K562 (cell line): ENCODE measurements around the gene IL4I1.
A peak's percentile ranks its signal among the peaks of the same experiment; 100 is the strongest.

Experiments
- ATF1 ChIP-seq, 2 experiments: fragments of 450-650 bp in 1 of 2; IDR thresholded peaks; 2 replicates each; pipeline ENCODE4 v1.6.1; 2016; ENCODE audit warnings: missing compliant biosample characterization in 1 of 2, missing genetic modification characterization in 1 of 2
- ATF3 ChIP-seq, 2 experiments: fragments of 450-650 bp in 1 of 2; sonication (generic) in 1 of 2; formaldehyde crosslinking in 1 of 2; IDR thresholded peaks in 1 of 2; conservative IDR thresholded peaks in 1 of 2; 2 replicates each; pipeline versions ENCODE4 v1.6.1 to v1.8.1; 2016 to 2023; ENCODE audit warnings: mild to moderate bottlenecking in 2 of 2, moderate library complexity in 2 of 2, inconsistent platforms in 1 of 2, missing genetic modification reagents in 1 of 2
- CTCF ChIP-seq, 3 experiments: IDR thresholded peaks in 2 of 3; conservative IDR thresholded peaks in 1 of 3; 2 replicates each; pipeline ENCODE4 v1.5.1; 2011 to 2012; ENCODE audit warnings: low read length in 3 of 3, mild to moderate bottlenecking in 3 of 3, control low read depth in 2 of 3, improper control_type of control experiment in 1 of 3, inconsistent platforms in 1 of 3, low read depth in 1 of 3, mixed read lengths in 1 of 3, moderate library complexity in 1 of 3; ENCODE audit not compliant: insufficient read depth in 2 of 3
- ELK1 ChIP-seq: sonication (generic); formaldehyde crosslinking; IDR thresholded peaks from 2 replicates; pipeline ENCODE4 v1.8.1; 2022; ENCODE audit warnings: missing genetic modification reagents
- GTF2F1 ChIP-seq: IDR thresholded peaks from 2 replicates; pipeline ENCODE4 v1.6.1; 2011; ENCODE audit warnings: low read depth, low read length, improper control_type of control experiment
- KDM1A ChIP-seq, 2 experiments: fragments of 450-650 bp; IDR thresholded peaks; 2 replicates each; pipeline ENCODE4 v1.6.1; 2016; ENCODE audit warnings: mild to moderate bottlenecking in 2 of 2
- MED1 ChIP-seq: sonication (generic); formaldehyde crosslinking; IDR thresholded peaks from 2 replicates; pipeline ENCODE4 v1.8.1; 2023; ENCODE audit warnings: missing genetic modification reagents, borderline replicate concordance
- MTA2 ChIP-seq: fragments of 450-650 bp; IDR thresholded peaks from 2 replicates; pipeline ENCODE4 v1.6.1; 2016; ENCODE audit warnings: low read depth
- PATZ1 ChIP-seq: fragments of 250-450 bp; sonication (Bioruptor Pico); IDR thresholded peaks from 2 replicates; pipeline ENCODE4 v1.5.0; 2020; ENCODE audit warnings: mild to moderate bottlenecking, borderline replicate concordance
- PCBP1 ChIP-seq: fragments of 200-400 bp; formaldehyde crosslinking; IDR thresholded peaks from 2 replicates; pipeline ENCODE4 v1.6.1; 2018; ENCODE audit warnings: mild to moderate bottlenecking, low read depth, low read length; ENCODE audit not compliant: poor library complexity, severe bottlenecking

GRCh38 chr19:49937750-49938381 is 41.2 kb upstream of the IL4I1 start:
- no peak for TF ChIP-seq MTA2
- peak; percentile 97 to 98 (median 98) for TF ChIP-seq CTCF (IDR thresholded peaks at IDR 0.05 in 2 of 3, conservative IDR thresholded peaks at IDR 0.05 in 1 of 3; ENCODE audit: insufficient read depth in 2 of 3, low read depth in 1 of 3, low read length in 3 of 3)
- TF ChIP-seq PCBP1: no peak
- no peak for TF ChIP-seq MED1
- no peak for TF ChIP-seq PATZ1 (CRISPR knock-in tag)
- TF ChIP-seq ATF1 (CRISPR knock-in tag; IDR thresholded peaks at IDR 0.05): no peak
- TF ChIP-seq ATF1 (tag; IDR thresholded peaks at IDR 0.05): no peak
- TF ChIP-seq GTF2F1: no peak
- 0 out of 4 replicates have a peak, but pooled peaks of 1 of the 2 experiments have one; percentile 24 for TF ChIP-seq KDM1A (IDR thresholded peaks at IDR 0.05)
- TF ChIP-seq ATF3 (IDR thresholded peaks at IDR 0.05): no peak
- TF ChIP-seq ATF3 (CRISPR knock-in tag; conservative IDR thresholded peaks at IDR 0.05): no peak
- TF ChIP-seq ELK1 (CRISPR knock-in tag): no peak
